Fibroblast of lung (primary cell): ENCODE results near the gene DCLRE1A.

Experiments used
- CTCF ChIP-seq, 2 donors: IDR thresholded peaks in 1 of 2; conservative IDR thresholded peaks in 1 of 2; 1 replicate in 1 of 2; 2 replicates in 1 of 2; pipeline ENCODE4 v1.5.1; 2011 to 2012; ENCODE audit warnings: low read length in 2 of 2, control low read depth in 1 of 2, inconsistent platforms in 1 of 2, low read depth in 1 of 2, mild to moderate bottlenecking in 1 of 2
- EZH2 ChIP-seq: IDR thresholded peaks from 2 replicates; pipeline ENCODE4 v1.5.1; 2012; ENCODE audit warnings: low read length, control low read depth, mild to moderate bottlenecking; ENCODE audit errors: missing control alignments

- TF ChIP-seq EZH2 (no peak), CTCF (conservative IDR thresholded peaks at IDR 0.05 in 1 of 2, IDR thresholded peaks at IDR 0.05 in 1 of 2; ENCODE audit: low read depth in 1 of 2, low read length in 2 of 2) (no peak)
Measured at GRCh38 chr10:113819989-113820388, 33.9 kb downstream of the DCLRE1A start.
